ENCODE measurements around the gene IL1RAPL1. TPM values are rescaled to one million over a fixed set of nuclear protein-coding genes. Genes with fewer than 3 reads are reported as not detected.

IL1RAPL1 gene
- total and polyA plus RNA-seq, 9 of the 15 experiments (the other 6 are each of a cell fraction or from before 2014, with no cell fraction given): 0.04 to 0.07 (median 0.04) TPM; not detected in 6

- no peaks in the 10 kb centered on the region for H3K9me3 ChIP-seq (replicated peaks; ENCODE audit: control insufficient read depth, insufficient read depth, low read depth, low read length)
- ATAC-seq: no peak
- H3K79me2 ChIP-seq (ENCODE audit: control insufficient read depth, insufficient read depth, low read length): no peaks in the 10 kb centered on the region
- no peaks in the 10 kb centered on the region for H3K4me1 ChIP-seq (replicated peaks in 1 of 2; ENCODE audit: control insufficient read depth in 2 of 2, insufficient read depth in 2 of 2, low read length in 2 of 2)
- H3K36me3 ChIP-seq (ENCODE audit: control insufficient read depth, insufficient read depth, low read length): no peaks in the 10 kb centered on the region
- POLR2A ChIA-PET: no interaction called here
- no peak for DNase-seq (ENCODE audit: extremely low read depth in 1 of 4, low spot score in 3 of 4)
- no peak overlapping the region for H2AFZ ChIP-seq (ENCODE audit: low read depth, low read length)
- H3K27me3 ChIP-seq (ENCODE audit: control insufficient read depth in 2 of 2, insufficient read depth in 2 of 2, low read length in 2 of 2): no peaks in the 10 kb centered on the region
- no peak overlapping the region for H3K27ac ChIP-seq (ENCODE audit: extremely low read depth, low read depth, low read length)
- H4K20me1 ChIP-seq (replicated peaks; ENCODE audit: control insufficient read depth, insufficient read depth, low read length): no peaks in the 10 kb centered on the region
- H3K9ac ChIP-seq (ENCODE audit: insufficient read depth in 1 of 2, low read depth in 2 of 2, low read length in 2 of 2): no peak overlapping the region
- intact Hi-C loops (cut with micrococcal nuclease) (no loop called here), in situ Hi-C loops (cut with MboI) (no loop called here)
- no peaks in the 10 kb centered on the region for H3K9me1 ChIP-seq (ENCODE audit: control insufficient read depth, insufficient read depth, low read length)
- TF ChIP-seq ZNF165 (CRISPR knock-in tag; IDR thresholded peaks at IDR 0.05; ENCODE audit: borderline replicate concordance) (no peak), POLR2G (IDR thresholded peaks at IDR 0.05; ENCODE audit: low read depth, low read length) (no peak), SMAD1 (IDR thresholded peaks at IDR 0.05; ENCODE audit: low read depth, low read length, partially characterized antibody) (no peak), ZSCAN29 (IDR thresholded peaks at IDR 0.05) (no peak), ZNF212 (CRISPR knock-in tag; IDR thresholded peaks at IDR 0.05) (no peak), ARID3B (CRISPR knock-in tag; IDR thresholded peaks at IDR 0.05; ENCODE audit: borderline replicate concordance) (no peak), U2AF2 (optimal IDR thresholded peaks at IDR 0.05; ENCODE audit: low read depth, low read length) (no peak), POLR2A (conservative IDR thresholded peaks at IDR 0.05) (no peak)
- WGBS (ENCODE audit: insufficient coverage, low coverage, missing lambda C conversion rate): 0% methylated on average over 4 of the region's 4 CpGs
- no peak for FAIRE-seq
- H3K4me3 ChIP-seq: no peak overlapping the region
- CTCF ChIA-PET (ENCODE audit: low intra/inter-chr PET ratio): no interaction called here
- no peak overlapping the region for H3K4me2 ChIP-seq (ENCODE audit: insufficient read depth, low read length)
- no TSS peak for BruUV-seq (replicated peaks)
These were observed 372.8 kb downstream of the IL1RAPL1 start for GRCh38 chrX:28960063-28960462.

Data from K562 (cell line).